Osteocyte (in vitro differentiated cells): ENCODE measurements around the gene LGR6. TPM values are rescaled to one million over a fixed set of nuclear protein-coding genes. Genes with fewer than 3 reads are reported as not detected.
"Not testable (repeated sequence)": the region's sequence is repeated elsewhere in the genome, so short reads cannot be mapped to it uniquely, and the experiment has no call there.

Experiments used
- DNase-seq: peaks from one replicate; pipeline ENCODE4 v3.0.0; 2021; ENCODE audit warnings: mixed read lengths; ENCODE audit not compliant: unreplicated experiment; ENCODE audit errors: extremely low spot score
- H3K27ac Mint-ChIP-seq: one replicate; pipeline ENCODE4 v1.8.0; 2021; ENCODE audit warnings: mild to moderate bottlenecking, mixed read lengths; ENCODE audit not compliant: unreplicated experiment
- H3K27me3 Mint-ChIP-seq: one replicate; pipeline ENCODE4 v1.8.0; 2021; ENCODE audit warnings: mixed read lengths; ENCODE audit not compliant: unreplicated experiment
- H3K36me3 Mint-ChIP-seq: one replicate; pipeline ENCODE4 v1.8.0; 2021; ENCODE audit warnings: mixed read lengths; ENCODE audit not compliant: unreplicated experiment
- H3K4me1 Mint-ChIP-seq: one replicate; pipeline ENCODE4 v1.8.0; 2021; ENCODE audit warnings: mixed read lengths; ENCODE audit not compliant: unreplicated experiment
- H3K4me3 Mint-ChIP-seq: one replicate; pipeline ENCODE4 v1.8.0; 2021; ENCODE audit warnings: mild to moderate bottlenecking, moderate library complexity, mixed read lengths; ENCODE audit not compliant: unreplicated experiment
- H3K9me3 Mint-ChIP-seq: one replicate; pipeline ENCODE4 v1.8.0; 2021; ENCODE audit warnings: mixed read lengths; ENCODE audit not compliant: unreplicated experiment
- total RNA-seq: library from RNA; stranded (reverse); gene quantifications from 2 replicates; pipeline ENCODE4 v1.2.1, GENCODE V29; 2021
- TF ChIP-seq, protein P1 (sequence below): fragments of 200-600 bp; sonication (generic); IDR thresholded peaks from 2 replicates; pipeline ENCODE4 v1.5.0; 2021; ENCODE audit warnings: antibody characterized with exemption, mild to moderate bottlenecking, moderate library complexity

Gene LGR6
- total RNA-seq, 1 donor from 2014 or later: 9.9 TPM

DNA sequence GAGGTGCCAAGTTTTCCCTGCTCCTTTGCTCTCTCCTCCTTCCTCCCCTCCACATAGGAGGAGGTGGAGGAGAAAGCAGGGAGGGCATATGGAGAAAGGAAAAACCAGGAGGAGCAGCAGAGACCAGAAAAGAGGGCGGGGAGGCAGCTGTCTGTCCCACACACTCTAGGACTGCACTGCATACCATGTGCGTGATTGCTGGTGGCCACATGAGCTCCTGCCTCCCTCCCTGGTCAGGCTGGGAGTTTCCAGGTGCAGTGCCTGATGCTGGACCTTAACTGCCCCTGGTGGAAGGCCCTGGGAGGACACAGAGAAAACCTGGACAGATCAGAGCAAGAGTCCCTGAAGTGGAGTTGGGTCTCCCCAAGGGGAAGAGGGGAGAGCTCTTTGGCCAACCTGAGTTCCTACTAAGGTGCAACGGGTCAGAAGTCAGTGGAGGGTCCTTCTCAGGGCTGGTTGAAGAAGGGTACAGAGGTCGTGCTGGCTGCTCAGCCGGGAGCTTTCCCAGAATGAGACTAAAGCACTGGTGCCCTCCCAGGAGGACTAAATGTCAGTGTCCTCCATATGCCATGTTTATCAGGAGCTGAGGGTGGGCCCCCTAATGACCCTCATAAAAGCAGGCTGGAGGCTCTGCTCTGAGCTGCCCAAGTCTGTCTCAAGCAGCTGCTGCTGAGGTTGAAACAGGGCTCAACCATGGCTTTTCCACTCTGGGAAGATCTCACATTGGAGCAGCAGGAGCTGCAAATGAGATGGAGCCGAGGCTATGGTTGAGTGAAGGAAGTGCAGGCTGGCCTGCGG, 3.5 kb upstream of the LGR6 start:
- no peaks in the 10 kb centered on the region for H3K9me3 Mint-ChIP-seq
- TF ChIP-seq, protein P1, sequence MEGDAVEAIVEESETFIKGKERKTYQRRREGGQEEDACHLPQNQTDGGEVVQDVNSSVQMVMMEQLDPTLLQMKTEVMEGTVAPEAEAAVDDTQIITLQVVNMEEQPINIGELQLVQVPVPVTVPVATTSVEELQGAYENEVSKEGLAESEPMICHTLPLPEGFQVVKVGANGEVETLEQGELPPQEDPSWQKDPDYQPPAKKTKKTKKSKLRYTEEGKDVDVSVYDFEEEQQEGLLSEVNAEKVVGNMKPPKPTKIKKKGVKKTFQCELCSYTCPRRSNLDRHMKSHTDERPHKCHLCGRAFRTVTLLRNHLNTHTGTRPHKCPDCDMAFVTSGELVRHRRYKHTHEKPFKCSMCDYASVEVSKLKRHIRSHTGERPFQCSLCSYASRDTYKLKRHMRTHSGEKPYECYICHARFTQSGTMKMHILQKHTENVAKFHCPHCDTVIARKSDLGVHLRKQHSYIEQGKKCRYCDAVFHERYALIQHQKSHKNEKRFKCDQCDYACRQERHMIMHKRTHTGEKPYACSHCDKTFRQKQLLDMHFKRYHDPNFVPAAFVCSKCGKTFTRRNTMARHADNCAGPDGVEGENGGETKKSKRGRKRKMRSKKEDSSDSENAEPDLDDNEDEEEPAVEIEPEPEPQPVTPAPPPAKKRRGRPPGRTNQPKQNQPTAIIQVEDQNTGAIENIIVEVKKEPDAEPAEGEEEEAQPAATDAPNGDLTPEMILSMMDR: no peak
- no peak for DNase-seq
- H3K27ac Mint-ChIP-seq: no peak overlapping the region
- peaks cover 18% of the 10 kb centered on the region for H3K27me3 Mint-ChIP-seq
- no peaks in the 10 kb centered on the region for H3K36me3 Mint-ChIP-seq
- H3K4me1 Mint-ChIP-seq: peaks cover 10% of the 10 kb centered on the region
- no peak overlapping the region for H3K4me3 Mint-ChIP-seq

DNA sequence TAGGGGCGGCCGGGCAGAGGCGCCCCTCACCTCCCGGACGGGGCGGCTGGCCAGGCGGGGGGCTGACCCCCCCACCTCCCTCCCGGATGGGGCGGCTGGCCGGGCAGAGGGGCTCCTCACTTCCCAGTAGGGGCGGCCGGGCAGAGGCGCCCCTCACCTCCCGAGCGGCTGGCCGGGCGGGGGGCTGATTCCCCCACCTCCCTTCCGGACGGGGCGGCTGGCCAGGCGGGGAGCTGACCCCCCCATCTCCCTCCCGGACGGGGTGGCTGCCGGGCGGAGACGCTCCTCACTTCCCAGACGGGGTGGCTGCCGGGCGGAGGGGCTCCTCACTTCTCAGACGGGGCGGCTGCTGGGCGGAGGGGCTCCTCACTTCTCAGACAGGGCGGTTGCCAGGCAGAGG, 2.2 kb upstream of the LGR6 start:
- H3K27me3 Mint-ChIP-seq: peaks cover 27% of the 10 kb centered on the region
- not testable (repeated sequence) for H3K36me3 Mint-ChIP-seq, H3K4me1 Mint-ChIP-seq, DNase-seq, H3K9me3 Mint-ChIP-seq, H3K27ac Mint-ChIP-seq, H3K4me3 Mint-ChIP-seq

GRCh38 chr1:202192770-202193613, 607 bp upstream of the LGR6 start:
- Mint-ChIP-seq H3K9me3 (no peaks in the 10 kb centered on the region), H3K4me1 (peaks cover 9% of the 10 kb centered on the region), H3K27ac (no peak overlapping the region), H3K4me3 (peak overlapping the region; percentile 73), H3K27me3 (peaks cover 30% of the 10 kb centered on the region), H3K36me3 (no peaks in the 10 kb centered on the region)
- TF ChIP-seq, protein P1: peak; percentile 93
- DNase-seq: peak; percentile 89

DNA sequence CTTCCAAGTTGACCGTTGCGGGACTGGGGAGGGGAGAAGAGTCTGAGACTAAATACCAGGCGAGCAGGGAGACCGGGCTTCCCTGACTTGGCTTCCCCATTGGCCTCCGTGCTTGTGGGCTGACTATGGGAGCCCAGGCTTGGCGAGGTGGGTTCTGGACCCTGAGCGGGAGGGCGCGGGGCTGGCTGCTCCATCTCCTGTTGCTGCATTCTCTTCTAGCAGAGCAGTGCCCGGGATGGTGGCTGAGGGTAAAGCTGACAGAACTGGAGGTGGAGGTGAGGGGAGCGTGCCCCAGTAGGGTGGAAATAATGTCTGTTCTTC, 689 bp downstream of the LGR6 start:
- Mint-ChIP-seq H3K27me3 (peaks cover 29% of the 10 kb centered on the region), H3K9me3 (no peaks in the 10 kb centered on the region), H3K36me3 (no peaks in the 10 kb centered on the region), H3K4me3 (peak overlapping the region; percentile 54), H3K27ac (no peak overlapping the region), H3K4me1 (peaks cover 11% of the 10 kb centered on the region)
- DNase-seq: no peak
- TF ChIP-seq, protein P1: no peak

DNA sequence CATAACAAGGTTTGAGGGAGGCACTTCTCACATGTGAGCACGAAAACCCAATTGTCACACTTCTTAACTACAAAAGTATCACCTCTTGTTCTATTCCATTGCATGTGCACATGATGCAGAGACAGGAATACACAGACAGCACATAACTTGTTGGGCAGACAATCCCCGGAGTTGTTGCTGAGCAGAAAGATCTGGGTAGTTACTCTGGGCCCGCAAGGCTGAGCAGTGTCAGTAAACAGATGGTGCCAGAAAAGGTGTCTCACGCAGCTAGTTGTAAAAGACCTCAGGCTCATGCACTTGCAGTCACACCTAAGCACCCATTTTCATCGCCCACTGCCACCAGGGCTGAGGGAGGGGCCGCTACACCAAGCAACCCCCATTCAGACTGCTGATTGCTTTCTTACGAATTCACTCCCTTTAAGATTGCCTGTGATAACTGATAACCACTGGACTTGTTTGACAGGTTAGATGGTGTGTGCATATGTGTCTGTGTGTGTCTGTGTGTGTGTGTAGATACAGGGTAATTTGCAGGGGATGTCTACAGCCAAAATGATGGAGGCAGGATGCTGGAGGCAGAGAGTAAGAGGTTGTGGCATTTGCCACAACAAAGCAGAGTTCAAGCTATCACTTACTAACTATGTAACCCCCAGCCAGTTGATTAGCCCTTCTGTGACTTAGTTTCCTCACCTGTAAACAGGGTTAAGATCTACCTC, 4.2 kb downstream of the LGR6 start:
- H3K27ac Mint-ChIP-seq: no peak overlapping the region
- no peaks in the 10 kb centered on the region for H3K36me3 Mint-ChIP-seq
- TF ChIP-seq, protein P1: no peak
- H3K27me3 Mint-ChIP-seq: peaks cover 29% of the 10 kb centered on the region
- no peak for DNase-seq
- no peaks in the 10 kb centered on the region for H3K9me3 Mint-ChIP-seq
- peaks cover 19% of the 10 kb centered on the region for H3K4me1 Mint-ChIP-seq
- no peak overlapping the region for H3K4me3 Mint-ChIP-seq
